Measurements from ENCODE around the gene THAP11.

The THAP11 gene

GRCh38 chr16:67801241-67801640 is 40.9 kb upstream of the THAP11 start:
- no peak for TF ChIP-seq USF1 (IDR thresholded peaks at IDR 0.05)
- no peak for TF ChIP-seq FOXM1 (IDR thresholded peaks at IDR 0.05; ENCODE audit: borderline replicate concordance, low read depth)
- TF ChIP-seq TCF12 (IDR thresholded peaks at IDR 0.05; ENCODE audit: low read depth), result no peak
- TF ChIP-seq CEBPB (IDR thresholded peaks at IDR 0.05), result no peak
- TF ChIP-seq ZBTB7A (IDR thresholded peaks at IDR 0.05; ENCODE audit: low read depth), result no peak
- no peak for TF ChIP-seq REST (IDR thresholded peaks at IDR 0.05; ENCODE audit: low read depth)
- no peak for TF ChIP-seq EP300 (IDR thresholded peaks at IDR 0.05; ENCODE audit: borderline replicate concordance)
- no peak for TF ChIP-seq MAX (IDR thresholded peaks at IDR 0.05)
- no peak for TF ChIP-seq NFIC (IDR thresholded peaks at IDR 0.05)
- TF ChIP-seq RAD21 (IDR thresholded peaks at IDR 0.05; ENCODE audit: low read depth), result no peak
- TF ChIP-seq TAF1 (IDR thresholded peaks at IDR 0.05; ENCODE audit: low read depth), result no peak
- TF ChIP-seq YY1 (IDR thresholded peaks at IDR 0.05; ENCODE audit: low read depth), result no peak
- TF ChIP-seq CREB1 (IDR thresholded peaks at IDR 0.05; ENCODE audit: low read depth), result no peak
- TF ChIP-seq EGR1 (IDR thresholded peaks at IDR 0.05), result no peak

GRCh38 chr16:67801883-67802282 is 40.2 kb upstream of the THAP11 start:
- TF ChIP-seq MAX (IDR thresholded peaks at IDR 0.05) (no peak), EP300 (IDR thresholded peaks at IDR 0.05; ENCODE audit: borderline replicate concordance) (no peak), USF1 (IDR thresholded peaks at IDR 0.05) (no peak), TCF12 (IDR thresholded peaks at IDR 0.05; ENCODE audit: low read depth) (no peak), TEAD4 (IDR thresholded peaks at IDR 0.05) (no peak), TAF1 (IDR thresholded peaks at IDR 0.05; ENCODE audit: low read depth) (no peak), EGR1 (IDR thresholded peaks at IDR 0.05) (no peak), YY1 (IDR thresholded peaks at IDR 0.05; ENCODE audit: low read depth) (no peak), REST (IDR thresholded peaks at IDR 0.05; ENCODE audit: low read depth) (no peak)

GRCh38 chr16:67803894-67804293 is 38.2 kb upstream of the THAP11 start:
- TF ChIP-seq MAX (IDR thresholded peaks at IDR 0.05) (no peak), NFIC (IDR thresholded peaks at IDR 0.05) (no peak), EP300 (IDR thresholded peaks at IDR 0.05; ENCODE audit: borderline replicate concordance) (no peak), TAF1 (IDR thresholded peaks at IDR 0.05; ENCODE audit: low read depth) (no peak), ZBTB7A (IDR thresholded peaks at IDR 0.05; ENCODE audit: low read depth) (no peak), EGR1 (IDR thresholded peaks at IDR 0.05) (no peak), FOXM1 (IDR thresholded peaks at IDR 0.05; ENCODE audit: borderline replicate concordance, low read depth) (no peak), CEBPB (IDR thresholded peaks at IDR 0.05) (no peak), RAD21 (IDR thresholded peaks at IDR 0.05; ENCODE audit: low read depth) (no peak), TEAD4 (IDR thresholded peaks at IDR 0.05) (no peak), YY1 (IDR thresholded peaks at IDR 0.05; ENCODE audit: low read depth) (no peak), CREB1 (IDR thresholded peaks at IDR 0.05; ENCODE audit: low read depth) (no peak), USF1 (IDR thresholded peaks at IDR 0.05) (no peak), REST (IDR thresholded peaks at IDR 0.05; ENCODE audit: low read depth) (no peak), TCF12 (IDR thresholded peaks at IDR 0.05; ENCODE audit: low read depth) (no peak)
